ENCODE results near the gene GPRC5A. TPM values are rescaled to one million over a fixed set of nuclear protein-coding genes. Genes with fewer than 3 reads are reported as not detected.

The GPRC5A gene
- total and polyA plus RNA-seq, 2 of the 4 experiments (the other 2 are of a cell fraction) = 49.6 to 201 TPM

GRCh38 chr12:12872934-12873275 lies 18.5 kb upstream of the GPRC5A start:
- Histone ChIP-seq H4K8ac (ENCODE audit: low read depth in 2 of 2, low read length in 2 of 2) (peak overlapping the region; percentile 81 to 90), H3K27me3 (ENCODE audit: control insufficient read depth, insufficient read depth, low read length) (no peaks in the 10 kb centered on the region), H4K20me1 (ENCODE audit: insufficient read depth, low read length) (no peaks in the 10 kb centered on the region), H3K27ac (ENCODE audit: insufficient read depth, low read length) (peak overlapping the region; percentile 91), H3K4ac (ENCODE audit: low read depth, low read length) (peak overlapping the region; percentile 100), H2BK120ac (ENCODE audit: low read depth, low read length) (peak overlapping the region; percentile 99), H3K79me1 (ENCODE audit: low read depth in 1 of 2, low read length in 2 of 2) (peaks cover 8 to 29% of the 10 kb centered on the region in 2 experiments; a peak in 3 of 4 replicates), H3K56ac (ENCODE audit: extremely low read depth, insufficient read depth, low read length) (peak overlapping the region; percentile 89), H3K36me3 (ENCODE audit: control insufficient read depth, insufficient read depth, low read length) (no peaks in the 10 kb centered on the region; the same call in 1 of the 2 replicates), H3K4me3 (ENCODE audit: insufficient read depth, low read depth, low read length) (no peak overlapping the region; the same call in 1 of the 2 replicates), H2BK5ac (ENCODE audit: low read depth, low read length, poor library complexity, severe bottlenecking) (peak overlapping the region; percentile 100), H3K4me2 (ENCODE audit: low read depth, low read length) (peak overlapping the region; percentile 51; the same call in 1 of the 2 replicates), H3K23ac (ENCODE audit: low read depth, low read length) (peak overlapping the region; percentile 92), H3K9me1 (ENCODE audit: insufficient read depth, low read length) (peaks cover 18% of the 10 kb centered on the region; the same call in 1 of the 2 replicates), H3K9me3 (ENCODE audit: control insufficient read depth, insufficient read depth, low read length) (no peaks in the 10 kb centered on the region), H2BK20ac (ENCODE audit: low read depth, low read length) (peak overlapping the region; percentile 98), H2AK9ac (replicated peaks; ENCODE audit: low read depth, low read length, poor library complexity) (no peak overlapping the region), H4K91ac (ENCODE audit: insufficient read depth, low read depth, low read length) (peak overlapping the region; percentile 98), H2AK5ac (ENCODE audit: low read depth, low read length) (peak overlapping the region; percentile 96), H3K14ac (replicated peaks; ENCODE audit: low read depth, low read length) (peak overlapping the region; percentile 98), H2BK15ac (ENCODE audit: low read depth, low read length) (peak overlapping the region; percentile 86; the same call in 2 of the 3 replicates), H4K5ac (ENCODE audit: low read depth, low read length) (peak overlapping the region; percentile 83), H3K9ac (ENCODE audit: low read depth, low read length) (peak overlapping the region; percentile 59; the same call in 1 of the 2 replicates), H3K18ac (ENCODE audit: low read depth, low read length) (peak overlapping the region; percentile 93), H3K4me1 (ENCODE audit: control insufficient read depth, insufficient read depth, low read length) (peaks cover 26% of the 10 kb centered on the region), H2AFZ (replicated peaks; ENCODE audit: low read length, poor library complexity) (no peak overlapping the region)
- POLR2A ChIA-PET (ENCODE audit: unreplicated experiment) = no interaction called here
- BruUV-seq (replicated peaks) = no TSS peak
- no CpG with 5 or more reads among the region's 2 CpGs for WGBS, 2 experiments (ENCODE audit: extremely low coverage in 2 of 2, insufficient read length in 1 of 2)
- DNase-seq (peak; percentile 83), ATAC-seq (ENCODE audit: low read depth) (no peak)
- intact Hi-C loops (cut with micrococcal nuclease) = loop anchor here (1.0 kb wide), 1 partner anchor 23 kb away; no protein-coding TSS in a partner anchor
- dilution Hi-C loops (cut with HindIII; ENCODE audit: low sequenced_read_pairs, unreplicated experiment) = no loop called here
- TF ChIP-seq BHLHE40 (IDR thresholded peaks at IDR 0.05; ENCODE audit: low read depth, low read length) = no peak
- TF ChIP-seq MAZ (IDR thresholded peaks at IDR 0.05; ENCODE audit: borderline replicate concordance, low read depth, low read length) = no peak
- TF ChIP-seq FOS (IDR thresholded peaks at IDR 0.05; ENCODE audit: low read depth, low read length) = peak; percentile 36; the same call in 1 of the 2 replicates
- no peak for TF ChIP-seq POLR2A (IDR thresholded peaks at IDR 0.05; ENCODE audit: low read depth, low read length)
- CTCF ChIA-PET = no interaction called here
- in situ Hi-C loops (cut with MboI; ENCODE audit: low sequenced_read_pairs) = loop anchor here (25.0 kb wide), 1 partner anchor 1514 kb away; no protein-coding TSS in a partner anchor
